ENCODE results near the gene MEIOB. TPM values are rescaled to one million over a fixed set of nuclear protein-coding genes. Genes with fewer than 3 reads are reported as not detected.

Gene MEIOB
- total RNA-seq, 1 donor = 0.09 TPM

- DNase-seq (ENCODE audit: low read depth) = no peak
- no peak for TF ChIP-seq CTCF (IDR thresholded peaks at IDR 0.05; ENCODE audit: insufficient read depth, low read length)
- H3K4me3 ChIP-seq (ENCODE audit: low read depth, low read length) = no peak overlapping the region
Observed at GRCh38 chr16:1830213-1830612, 41.8 kb downstream of the MEIOB start.

DNA sequence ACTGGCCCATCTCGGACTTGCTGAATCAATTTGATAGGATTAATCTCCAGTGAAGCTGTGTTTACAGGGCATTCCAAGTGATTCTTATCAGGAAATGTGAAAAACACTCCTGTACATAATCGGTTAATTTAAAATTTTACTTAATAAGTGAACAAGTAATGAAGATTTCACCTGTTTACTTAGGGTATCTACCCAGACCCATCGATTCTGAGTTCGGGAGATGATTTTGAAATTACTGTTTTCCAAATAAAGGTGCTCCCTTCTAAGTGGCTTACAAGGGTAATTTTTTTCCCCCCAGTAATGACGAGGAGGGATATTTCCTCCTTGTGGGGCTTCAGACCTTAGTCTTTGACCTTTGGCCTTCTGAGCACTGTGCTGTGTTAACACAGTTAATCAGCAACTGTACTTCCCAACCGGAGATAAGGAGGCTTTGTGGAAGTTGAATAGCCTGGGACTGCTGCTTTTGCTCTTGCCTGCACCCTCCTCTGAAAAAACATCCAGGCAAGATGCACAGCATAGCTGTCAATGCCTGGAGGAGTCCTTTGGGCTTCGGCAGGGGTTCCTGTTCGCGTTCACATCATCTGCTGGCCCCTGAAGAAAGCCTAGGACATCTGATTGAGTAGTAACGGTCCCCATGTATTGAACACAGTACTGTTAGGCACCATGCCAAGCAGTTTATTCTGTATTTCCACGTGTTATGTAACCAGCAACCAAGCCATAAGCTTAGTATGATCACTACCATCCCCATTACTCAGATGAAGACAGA lies 43.1 kb downstream of the MEIOB start:
- peak overlapping the region; percentile 99 for H3K4me3 ChIP-seq (ENCODE audit: low read depth, low read length)
- no peak for DNase-seq (ENCODE audit: low read depth)
- no peak for TF ChIP-seq CTCF (IDR thresholded peaks at IDR 0.05; ENCODE audit: insufficient read depth, low read length)

GRCh38 chr16:1826691-1827573 lies 45.0 kb downstream of the MEIOB start, which contains the start of the genes FAHD1 and HAGH:
Gene FAHD1, plus strand, starts transcription at chr16:1827206. Its CDS starts 33 bp downstream, at chr16:1827239.
Gene HAGH, minus strand, starts transcription at chr16:1826825. Its CDS starts 38 bp downstream, at chr16:1826787.
- DNase-seq (ENCODE audit: low read depth) = peak; percentile 95
- H3K4me3 ChIP-seq (ENCODE audit: low read depth, low read length) = peak within 1 kb of the TSS; percentile 99
- TF ChIP-seq CTCF (IDR thresholded peaks at IDR 0.05; ENCODE audit: insufficient read depth, low read length) = no peak

DNA sequence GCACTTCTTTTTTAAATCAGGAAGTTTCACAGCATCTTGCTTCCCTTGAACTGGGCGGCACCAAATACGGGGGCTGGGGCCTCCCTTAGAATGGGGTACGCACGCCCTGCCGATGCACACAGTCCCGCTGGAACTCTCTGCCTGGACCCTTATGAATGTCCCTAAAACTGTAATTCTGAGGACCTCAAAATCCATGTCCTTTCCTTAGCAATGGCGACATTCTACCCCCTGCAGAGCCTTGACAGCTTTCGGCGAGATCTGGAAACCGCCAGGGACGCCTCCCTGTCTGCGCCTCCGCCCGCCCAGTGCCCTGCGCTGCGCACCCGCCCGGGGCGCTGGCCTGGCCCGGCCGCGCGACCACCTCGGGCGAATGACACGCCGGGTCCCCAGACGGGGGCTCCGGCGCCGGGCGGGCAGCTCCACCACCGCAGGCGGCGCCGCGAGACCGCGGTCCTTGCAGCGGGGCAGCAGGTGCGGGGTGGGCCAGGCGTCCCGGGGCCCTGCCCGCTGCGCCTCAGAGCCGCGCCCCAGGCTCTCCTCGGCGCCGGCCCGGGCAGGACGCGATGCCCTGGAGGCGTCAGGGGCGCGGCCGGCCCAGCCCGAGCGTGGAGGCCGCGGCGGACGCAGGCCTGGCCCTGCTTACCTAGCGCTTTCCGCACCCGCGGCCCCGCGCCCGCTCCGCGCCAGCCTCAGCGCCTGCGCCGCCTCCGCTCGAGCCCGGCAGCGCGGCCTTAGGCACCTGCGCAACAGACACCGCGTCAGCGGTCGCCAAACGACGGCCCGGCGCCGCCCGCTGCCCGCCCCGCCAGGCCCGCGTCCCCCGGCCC lies 45.9 kb downstream of the MEIOB start:
- peak overlapping the region; percentile 99 for H3K4me3 ChIP-seq (ENCODE audit: low read depth, low read length)
- DNase-seq (ENCODE audit: low read depth) = no peak
- TF ChIP-seq CTCF (IDR thresholded peaks at IDR 0.05; ENCODE audit: insufficient read depth, low read length) = no peak

DNA sequence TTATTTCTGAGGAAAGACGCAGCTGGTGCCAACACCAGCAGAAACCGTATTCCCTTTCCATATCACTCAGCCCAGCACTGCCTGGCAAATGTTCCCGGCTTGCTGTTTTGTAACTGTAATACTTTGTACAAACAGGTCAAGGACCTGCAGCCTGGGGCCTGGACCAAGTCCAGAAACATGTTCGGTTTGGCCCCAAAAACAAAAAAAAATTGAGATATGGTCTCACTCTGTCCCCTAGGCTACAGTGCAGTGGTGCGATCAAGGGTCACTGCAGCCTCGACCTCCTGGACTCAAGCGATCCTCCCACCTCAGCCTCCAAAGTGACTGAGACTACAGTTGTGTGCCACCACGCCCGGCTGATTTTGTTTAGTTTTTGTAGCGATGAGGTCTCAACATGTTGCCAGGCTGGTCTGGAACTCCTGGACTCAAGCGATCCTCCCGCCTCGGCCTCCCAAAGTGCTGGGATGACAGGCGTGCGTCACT lies 46.5 kb downstream of the MEIOB start:
- TF ChIP-seq CTCF (IDR thresholded peaks at IDR 0.05; ENCODE audit: insufficient read depth, low read length) = no peak
- H3K4me3 ChIP-seq (ENCODE audit: low read depth, low read length) = peak overlapping the region; percentile 99

DNA sequence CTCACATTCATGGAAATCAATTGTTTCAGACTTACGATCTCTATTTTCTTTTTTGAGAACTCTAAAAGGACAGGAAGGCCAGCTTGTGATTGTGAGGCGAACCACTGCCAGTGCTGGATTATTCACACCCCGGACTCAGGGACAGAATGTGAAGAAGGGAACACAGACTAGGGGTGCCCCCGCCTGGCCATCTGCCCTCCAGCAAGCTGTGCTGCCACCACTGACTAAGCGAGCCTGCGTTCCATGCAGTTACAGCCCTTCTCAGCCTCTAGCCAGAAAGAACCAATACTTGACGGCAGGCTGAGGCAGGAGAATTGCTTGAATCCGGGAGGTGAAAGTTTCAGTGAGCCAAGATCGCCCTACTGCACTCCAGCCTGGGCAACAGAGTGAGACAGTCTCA lies 48.1 kb downstream of the MEIOB start:
- TF ChIP-seq CTCF (IDR thresholded peaks at IDR 0.05; ENCODE audit: insufficient read depth, low read length) = no peak
- no peak overlapping the region for H3K4me3 ChIP-seq (ENCODE audit: low read depth, low read length)
- DNase-seq (ENCODE audit: low read depth) = peak; percentile 30

More for the DNA sequence above, 46.5 kb downstream of the MEIOB start:
- no peak for DNase-seq (ENCODE audit: low read depth)

Measured in fibroblast of the aortic adventitia (primary cell).